ENCODE results near the gene CAPN9.

DNA sequence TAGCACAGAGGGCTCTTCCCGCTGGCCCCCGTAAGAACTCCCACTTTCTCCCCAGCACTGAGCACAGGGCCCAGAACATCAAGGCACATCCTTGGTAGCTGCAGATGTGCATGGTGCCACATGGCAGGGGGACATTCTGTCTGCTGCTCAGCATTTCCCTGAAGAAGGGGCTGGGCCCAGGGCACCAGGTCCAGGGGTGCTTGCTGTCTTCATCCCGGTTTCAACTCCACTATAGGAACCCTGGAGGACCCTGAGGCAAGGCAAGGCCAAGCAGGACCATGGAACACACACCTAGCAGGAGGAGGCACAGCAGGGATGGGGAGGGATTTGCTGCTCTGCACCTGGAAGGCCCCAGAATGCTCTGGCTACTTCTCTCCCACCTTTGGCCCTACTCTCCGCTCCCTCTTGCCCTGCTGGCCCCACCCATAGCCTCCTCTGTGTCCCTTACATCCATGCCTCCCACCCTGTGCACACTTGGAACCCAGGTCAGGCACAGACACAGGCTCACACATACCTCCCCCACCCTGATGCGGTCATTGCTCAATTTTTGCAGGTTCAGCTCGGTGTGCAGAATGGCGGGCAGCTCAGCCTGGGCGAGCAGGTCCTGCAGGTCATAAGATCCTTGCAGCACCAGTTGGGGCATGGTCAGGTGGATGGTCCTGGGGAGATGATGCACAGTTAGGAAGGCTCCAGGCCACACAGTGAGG is 43.4 kb upstream of the CAPN9 start:
- no peak for TF ChIP-seq CEBPB (IDR thresholded peaks at IDR 0.05)
- no peak for TF ChIP-seq YY1 (IDR thresholded peaks at IDR 0.05; ENCODE audit: low read depth)
- TF ChIP-seq RAD21 (IDR thresholded peaks at IDR 0.05; ENCODE audit: low read depth) = no peak
- TF ChIP-seq TEAD4 (IDR thresholded peaks at IDR 0.05) = no peak
- TF ChIP-seq CREB1 (IDR thresholded peaks at IDR 0.05; ENCODE audit: low read depth) = no peak
- TF ChIP-seq, protein P1, sequence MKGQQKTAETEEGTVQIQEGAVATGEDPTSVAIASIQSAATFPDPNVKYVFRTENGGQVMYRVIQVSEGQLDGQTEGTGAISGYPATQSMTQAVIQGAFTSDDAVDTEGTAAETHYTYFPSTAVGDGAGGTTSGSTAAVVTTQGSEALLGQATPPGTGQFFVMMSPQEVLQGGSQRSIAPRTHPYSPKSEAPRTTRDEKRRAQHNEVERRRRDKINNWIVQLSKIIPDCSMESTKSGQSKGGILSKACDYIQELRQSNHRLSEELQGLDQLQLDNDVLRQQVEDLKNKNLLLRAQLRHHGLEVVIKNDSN (IDR thresholded peaks at IDR 0.05) = no peak
- TF ChIP-seq EP300 (IDR thresholded peaks at IDR 0.05; ENCODE audit: borderline replicate concordance) = no peak
- TF ChIP-seq, protein P2, sequence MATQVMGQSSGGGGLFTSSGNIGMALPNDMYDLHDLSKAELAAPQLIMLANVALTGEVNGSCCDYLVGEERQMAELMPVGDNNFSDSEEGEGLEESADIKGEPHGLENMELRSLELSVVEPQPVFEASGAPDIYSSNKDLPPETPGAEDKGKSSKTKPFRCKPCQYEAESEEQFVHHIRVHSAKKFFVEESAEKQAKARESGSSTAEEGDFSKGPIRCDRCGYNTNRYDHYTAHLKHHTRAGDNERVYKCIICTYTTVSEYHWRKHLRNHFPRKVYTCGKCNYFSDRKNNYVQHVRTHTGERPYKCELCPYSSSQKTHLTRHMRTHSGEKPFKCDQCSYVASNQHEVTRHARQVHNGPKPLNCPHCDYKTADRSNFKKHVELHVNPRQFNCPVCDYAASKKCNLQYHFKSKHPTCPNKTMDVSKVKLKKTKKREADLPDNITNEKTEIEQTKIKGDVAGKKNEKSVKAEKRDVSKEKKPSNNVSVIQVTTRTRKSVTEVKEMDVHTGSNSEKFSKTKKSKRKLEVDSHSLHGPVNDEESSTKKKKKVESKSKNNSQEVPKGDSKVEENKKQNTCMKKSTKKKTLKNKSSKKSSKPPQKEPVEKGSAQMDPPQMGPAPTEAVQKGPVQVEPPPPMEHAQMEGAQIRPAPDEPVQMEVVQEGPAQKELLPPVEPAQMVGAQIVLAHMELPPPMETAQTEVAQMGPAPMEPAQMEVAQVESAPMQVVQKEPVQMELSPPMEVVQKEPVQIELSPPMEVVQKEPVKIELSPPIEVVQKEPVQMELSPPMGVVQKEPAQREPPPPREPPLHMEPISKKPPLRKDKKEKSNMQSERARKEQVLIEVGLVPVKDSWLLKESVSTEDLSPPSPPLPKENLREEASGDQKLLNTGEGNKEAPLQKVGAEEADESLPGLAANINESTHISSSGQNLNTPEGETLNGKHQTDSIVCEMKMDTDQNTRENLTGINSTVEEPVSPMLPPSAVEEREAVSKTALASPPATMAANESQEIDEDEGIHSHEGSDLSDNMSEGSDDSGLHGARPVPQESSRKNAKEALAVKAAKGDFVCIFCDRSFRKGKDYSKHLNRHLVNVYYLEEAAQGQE (IDR thresholded peaks at IDR 0.05; ENCODE audit: low read depth) = no peak
- TF ChIP-seq NFIC (IDR thresholded peaks at IDR 0.05) = no peak
- TF ChIP-seq FOXM1 (IDR thresholded peaks at IDR 0.05; ENCODE audit: borderline replicate concordance, low read depth) = no peak
- no peak for TF ChIP-seq TAF1 (IDR thresholded peaks at IDR 0.05; ENCODE audit: low read depth)
- TF ChIP-seq, protein P3, sequence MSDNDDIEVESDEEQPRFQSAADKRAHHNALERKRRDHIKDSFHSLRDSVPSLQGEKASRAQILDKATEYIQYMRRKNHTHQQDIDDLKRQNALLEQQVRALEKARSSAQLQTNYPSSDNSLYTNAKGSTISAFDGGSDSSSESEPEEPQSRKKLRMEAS (IDR thresholded peaks at IDR 0.05) = no peak

Measured in Ishikawa (cell line).